KMS-11 (cell line): Measurements from ENCODE around the gene DSCAML1.

Experiments
- H2AFZ ChIP-seq: fragments of 200-600 bp; sonication (generic); 2 replicates; pipeline ENCODE4 v1.6.1; 2016; ENCODE audit warnings: antibody characterized with exemption, mixed run types, low read depth
- H3K27ac ChIP-seq: fragments of 200-600 bp; sonication (generic); 2 replicates; pipeline ENCODE4 v1.6.1; 2016; ENCODE audit warnings: mild to moderate bottlenecking, mixed run types
- H3K27me3 ChIP-seq: fragments of 200-600 bp; sonication (generic); 2 replicates; pipeline ENCODE4 v1.6.1; 2017; ENCODE audit warnings: mild to moderate bottlenecking, low read depth, mixed run types, moderate library complexity; ENCODE audit not compliant: insufficient read depth
- H3K36me3 ChIP-seq: fragments of 200-600 bp; sonication (generic); 2 replicates; pipeline ENCODE4 v1.6.1; 2017; ENCODE audit warnings: mild to moderate bottlenecking, mixed run types; ENCODE audit not compliant: insufficient read depth
- H3K4me1 ChIP-seq: fragments of 200-600 bp; sonication (generic); 2 replicates; pipeline ENCODE4 v1.6.1; 2016; ENCODE audit warnings: mild to moderate bottlenecking, low read depth, mixed run types; ENCODE audit not compliant: poor library complexity, severe bottlenecking
- H3K4me2 ChIP-seq: fragments of 200-600 bp; sonication (generic); 2 replicates; pipeline ENCODE4 v1.7.0; 2016; ENCODE audit warnings: mild to moderate bottlenecking, mixed run types
- H3K4me3 ChIP-seq: fragments of 200-600 bp; sonication (generic); IDR thresholded peaks from 2 replicates; pipeline ENCODE4 v1.6.1; 2017; ENCODE audit warnings: low read depth, low read length, mixed read lengths; ENCODE audit not compliant: insufficient read depth
- H3K79me2 ChIP-seq: fragments of 200-600 bp; sonication (generic); 2 replicates; pipeline ENCODE4 v1.6.1; 2016; ENCODE audit warnings: low read depth, mixed run types; ENCODE audit not compliant: insufficient read depth
- H3K9ac ChIP-seq: fragments of 200-600 bp; sonication (generic); 2 replicates; pipeline ENCODE4 v1.6.1; 2016; ENCODE audit warnings: mild to moderate bottlenecking, mixed run types
- H4K20me1 ChIP-seq: fragments of 200-600 bp; sonication (generic); 2 replicates; pipeline ENCODE4 v1.6.1; 2016; ENCODE audit warnings: mild to moderate bottlenecking, mixed run types; ENCODE audit not compliant: insufficient read depth
- TF ChIP-seq, protein P1 (sequence below): fragments of 200-600 bp; sonication (generic); conservative IDR thresholded peaks from 2 replicates; pipeline ENCODE4 v1.6.1; 2017; ENCODE audit warnings: low read depth, mild to moderate bottlenecking, antibody characterized with exemption, low read length, moderate library complexity, mixed read lengths

The DSCAML1 gene

DNA sequence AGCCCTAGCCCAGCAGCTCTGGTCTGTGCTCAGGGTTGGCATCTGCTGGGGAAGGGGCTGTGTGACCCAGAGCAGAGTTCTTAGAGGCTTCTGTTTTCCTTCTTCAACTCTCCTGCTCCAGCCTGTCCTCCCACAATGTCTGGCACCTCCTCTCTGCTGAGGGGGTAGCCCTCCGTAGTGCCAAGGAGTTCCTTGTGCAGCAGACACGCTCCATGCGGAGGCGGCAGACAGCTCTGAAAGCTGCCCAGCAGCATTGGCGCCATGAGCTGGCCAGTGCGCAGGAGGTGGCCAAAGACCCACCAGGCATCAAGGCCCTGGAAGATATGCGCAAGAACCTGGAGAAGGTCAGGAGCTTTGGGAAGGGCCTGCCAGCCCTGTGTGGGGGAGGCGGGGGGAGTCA is 400.0 kb downstream of the DSCAML1 start:
- TF ChIP-seq, protein P1, sequence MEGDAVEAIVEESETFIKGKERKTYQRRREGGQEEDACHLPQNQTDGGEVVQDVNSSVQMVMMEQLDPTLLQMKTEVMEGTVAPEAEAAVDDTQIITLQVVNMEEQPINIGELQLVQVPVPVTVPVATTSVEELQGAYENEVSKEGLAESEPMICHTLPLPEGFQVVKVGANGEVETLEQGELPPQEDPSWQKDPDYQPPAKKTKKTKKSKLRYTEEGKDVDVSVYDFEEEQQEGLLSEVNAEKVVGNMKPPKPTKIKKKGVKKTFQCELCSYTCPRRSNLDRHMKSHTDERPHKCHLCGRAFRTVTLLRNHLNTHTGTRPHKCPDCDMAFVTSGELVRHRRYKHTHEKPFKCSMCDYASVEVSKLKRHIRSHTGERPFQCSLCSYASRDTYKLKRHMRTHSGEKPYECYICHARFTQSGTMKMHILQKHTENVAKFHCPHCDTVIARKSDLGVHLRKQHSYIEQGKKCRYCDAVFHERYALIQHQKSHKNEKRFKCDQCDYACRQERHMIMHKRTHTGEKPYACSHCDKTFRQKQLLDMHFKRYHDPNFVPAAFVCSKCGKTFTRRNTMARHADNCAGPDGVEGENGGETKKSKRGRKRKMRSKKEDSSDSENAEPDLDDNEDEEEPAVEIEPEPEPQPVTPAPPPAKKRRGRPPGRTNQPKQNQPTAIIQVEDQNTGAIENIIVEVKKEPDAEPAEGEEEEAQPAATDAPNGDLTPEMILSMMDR, result no peak
- no peak overlapping the region for H3K9ac ChIP-seq
- no peak overlapping the region for H3K4me2 ChIP-seq
- H3K79me2 ChIP-seq, result no peaks in the 10 kb centered on the region
- H3K4me1 ChIP-seq, result no peaks in the 10 kb centered on the region
- no peak overlapping the region for H3K4me3 ChIP-seq
- no peaks in the 10 kb centered on the region for H3K36me3 ChIP-seq
- no peak overlapping the region for H2AFZ ChIP-seq
- no peaks in the 10 kb centered on the region for H4K20me1 ChIP-seq
- H3K27me3 ChIP-seq, result no peaks in the 10 kb centered on the region
- no peak overlapping the region for H3K27ac ChIP-seq

- TF ChIP-seq, protein P1, result no peak
- Histone ChIP-seq H3K27ac (no peak overlapping the region), H4K20me1 (no peaks in the 10 kb centered on the region), H3K9ac (no peak overlapping the region), H3K4me1 (no peaks in the 10 kb centered on the region), H2AFZ (no peak overlapping the region), H3K79me2 (no peaks in the 10 kb centered on the region), H3K27me3 (no peaks in the 10 kb centered on the region), H3K4me2 (no peak overlapping the region), H3K4me3 (no peak overlapping the region), H3K36me3 (no peaks in the 10 kb centered on the region)
Measured at GRCh38 chr11:117395476-117395875, 401.5 kb downstream of the DSCAML1 start.

DNA sequence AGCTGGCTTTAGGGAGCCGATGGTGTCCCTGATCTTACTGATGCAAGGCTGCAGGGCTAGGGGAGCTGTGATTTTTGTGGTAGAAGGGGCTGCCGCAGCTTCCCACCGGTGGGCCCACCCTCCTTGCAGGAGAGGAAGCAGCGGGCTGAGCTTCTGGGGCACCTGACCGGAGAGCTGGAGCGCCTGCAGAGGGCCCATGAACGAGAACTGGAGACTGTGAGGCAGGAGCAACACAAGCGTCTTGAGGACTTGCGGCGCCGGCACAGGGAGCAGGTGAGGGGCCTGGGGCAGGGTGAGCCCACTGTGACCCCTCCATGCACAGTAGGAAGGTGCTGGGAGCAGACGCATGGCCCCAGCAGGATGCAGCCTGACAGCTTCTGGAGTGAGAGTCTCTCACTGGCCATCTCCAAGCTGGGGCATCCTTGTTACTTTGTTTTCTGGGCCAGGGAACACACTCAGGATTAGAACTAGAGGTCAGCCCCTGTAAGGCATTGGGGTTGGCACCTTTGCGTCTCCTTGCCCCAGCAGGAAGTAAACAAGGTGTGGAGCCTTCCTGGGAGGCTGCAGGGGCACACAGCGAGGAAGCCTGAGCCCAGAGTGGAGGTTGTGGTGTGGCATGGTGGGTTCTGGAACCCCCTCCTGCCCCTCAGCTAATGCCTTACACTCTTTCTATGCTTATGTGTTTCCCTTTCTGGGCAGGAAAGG is 402.6 kb downstream of the DSCAML1 start:
- TF ChIP-seq, protein P1, result no peak
- H4K20me1 ChIP-seq, result no peaks in the 10 kb centered on the region
- no peak overlapping the region for H3K27ac ChIP-seq
- no peak overlapping the region for H3K4me3 ChIP-seq
- H3K27me3 ChIP-seq, result no peaks in the 10 kb centered on the region
- no peak overlapping the region for H3K9ac ChIP-seq
- no peaks in the 10 kb centered on the region for H3K4me1 ChIP-seq
- H2AFZ ChIP-seq, result no peak overlapping the region
- no peaks in the 10 kb centered on the region for H3K36me3 ChIP-seq
- H3K79me2 ChIP-seq, result no peaks in the 10 kb centered on the region
- H3K4me2 ChIP-seq, result no peak overlapping the region

DNA sequence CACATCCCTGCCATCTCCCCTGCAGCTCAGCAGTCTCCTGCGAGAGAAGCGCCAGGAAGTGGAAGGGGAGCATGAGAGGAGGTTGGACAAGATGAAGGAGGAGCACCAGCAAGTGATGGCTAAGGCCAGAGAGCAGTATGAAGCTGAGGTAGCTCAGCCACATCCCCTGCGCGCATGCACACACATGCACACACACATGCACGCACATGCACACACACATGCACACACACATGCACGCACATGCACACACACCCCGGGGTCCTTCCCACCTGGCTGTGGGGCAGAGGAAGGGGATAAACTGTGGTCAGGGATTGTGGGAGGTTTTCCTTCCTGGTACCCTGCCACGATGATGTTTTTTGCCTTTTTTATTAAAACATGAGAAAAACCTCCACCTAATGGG is 404.0 kb downstream of the DSCAML1 start:
- H3K27ac ChIP-seq, result no peak overlapping the region
- H3K27me3 ChIP-seq, result no peaks in the 10 kb centered on the region
- TF ChIP-seq, protein P1, result no peak
- no peak overlapping the region for H3K4me2 ChIP-seq
- no peak overlapping the region for H2AFZ ChIP-seq
- H3K4me3 ChIP-seq, result no peak overlapping the region
- H3K4me1 ChIP-seq, result no peaks in the 10 kb centered on the region
- H4K20me1 ChIP-seq, result no peaks in the 10 kb centered on the region
- no peaks in the 10 kb centered on the region for H3K36me3 ChIP-seq
- no peak overlapping the region for H3K9ac ChIP-seq
- no peaks in the 10 kb centered on the region for H3K79me2 ChIP-seq
